IgD-negative memory B cell (primary cell): Measurements from ENCODE around the gene SETD7. TPM values are rescaled to one million over a fixed set of nuclear protein-coding genes. Genes with fewer than 3 reads are reported as not detected.

Experiments used
- polyA plus RNA-seq: library from polyadenylated mRNA; unstranded; fragments of 300-500 nt; fragmentation: Illumina TruSeq; gene quantifications from one replicate; pipeline ENCODE4 v1.2.3, GENCODE V29; 2021

SETD7 gene
- polyA plus RNA-seq, 1 donor from 2014 or later: 2.0 TPM

Other genes with a start within 250 kb of the SETD7 start
- 8.4 TPM for gene RAB33B, start 102.1 kb downstream of the SETD7 start, polyA plus RNA-seq
- gene MGST2, start 109.6 kb upstream of the SETD7 start, polyA plus RNA-seq: 2.0 TPM